ENCODE measurements around the gene MBD5. TPM values are rescaled to one million over a fixed set of nuclear protein-coding genes. Genes with fewer than 3 reads are reported as not detected.

The MBD5 gene
- polyA plus RNA-seq, 1 of the 3 experiments (the other 2 are of a cell fraction), result 7.4 TPM

DNA sequence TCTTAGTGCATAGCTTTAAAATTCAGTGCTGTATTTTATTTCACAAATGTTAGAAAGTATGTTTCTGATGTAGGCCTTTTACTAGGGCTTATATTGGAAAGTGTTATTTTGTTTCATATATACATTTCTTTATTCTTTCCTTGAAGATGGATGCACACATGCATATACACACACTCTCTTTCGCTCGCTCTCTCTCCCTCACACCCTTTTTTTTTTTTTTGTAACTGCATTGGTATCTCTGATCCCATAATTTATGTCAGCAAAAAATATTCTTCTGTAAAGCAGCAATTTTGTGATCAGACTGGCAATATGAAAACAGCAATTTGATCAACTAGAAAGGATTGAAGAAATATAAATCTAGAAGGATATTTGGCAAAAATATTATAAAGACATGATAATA is 2.0 kb downstream of the MBD5 start:
- peaks cover 0 to 4% of the 10 kb centered on the region in 2 experiments for H3K36me3 ChIP-seq (replicated peaks in 1 of 2; ENCODE audit: control insufficient read depth in 1 of 2, insufficient read depth in 2 of 2, low read length in 1 of 2)
- H3K9ac ChIP-seq, result peak overlapping the region; percentile 86; the same call in 1 of the 2 replicates
- 89% methylated on average over 2 of the region's 2 CpGs for WGBS (ENCODE audit: low lambda C conversion rate)
- POLR2A ChIA-PET, result no interaction called here
- no peak overlapping the region for H2AFZ ChIP-seq (ENCODE audit: low read depth)
- peaks cover 11% of the 10 kb centered on the region for H3F3A ChIP-seq (replicated peaks; ENCODE audit: insufficient read depth)
- H3K4me3 ChIP-seq (ENCODE audit: low read depth in 2 of 2, low read length in 1 of 2), result peak overlapping the region; percentile 71 to 77; a peak in 2 of 4 replicates
- peak overlapping the region in 1 of 2 experiments; percentile 90; a peak in 1 of 4 replicates for H3K27ac ChIP-seq (ENCODE audit: low read depth in 2 of 2, low read length in 1 of 2)
- no peaks in the 10 kb centered on the region for H3K9me2 ChIP-seq
- CTCF ChIA-PET, result interaction anchor here (1.0 to 5.2 kb wide), 3 partner anchors 28 to 486 kb away, joined by 3 to 23 read pairs (median 3); no protein-coding TSS in a partner anchor
- no peaks in the 10 kb centered on the region for H3K27me3 ChIP-seq (ENCODE audit: insufficient read depth)
- DNase-seq, result no peak
- H3K9me3 ChIP-seq, result no peaks in the 10 kb centered on the region
- peaks cover 6 to 14% of the 10 kb centered on the region in 2 experiments; a peak in 3 of 4 replicates for H3K4me1 ChIP-seq (ENCODE audit: control insufficient read depth in 1 of 2, insufficient read depth in 2 of 2, low read depth in 1 of 2, low read length in 1 of 2)
- peak overlapping the region; percentile 85 for H3K4me2 ChIP-seq
- TF ChIP-seq USF1 (IDR thresholded peaks at IDR 0.05; ENCODE audit: borderline replicate concordance, low read depth), result no peak
- TF ChIP-seq RCOR1 (IDR thresholded peaks at IDR 0.05; ENCODE audit: low read length), result no peak
- TF ChIP-seq FOXM1 (IDR thresholded peaks at IDR 0.05; ENCODE audit: low read depth), result no peak
- TF ChIP-seq CHD2 (IDR thresholded peaks at IDR 0.05; ENCODE audit: low read length, partially characterized antibody), result no peak
- no peak for TF ChIP-seq YY1 (IDR thresholded peaks at IDR 0.05; ENCODE audit: low read depth)
- TF ChIP-seq FOXJ3 (CRISPR knock-in tag; IDR thresholded peaks at IDR 0.05), result no peak
- TF ChIP-seq MXI1 (IDR thresholded peaks at IDR 0.05; ENCODE audit: low read depth, low read length), result no peak
- no peak for TF ChIP-seq TAF1 (IDR thresholded peaks at IDR 0.05; ENCODE audit: borderline replicate concordance, low read depth, low read length)
- TF ChIP-seq RFX5 (IDR thresholded peaks at IDR 0.05; ENCODE audit: low read length), result no peak
- TF ChIP-seq, protein P1, sequence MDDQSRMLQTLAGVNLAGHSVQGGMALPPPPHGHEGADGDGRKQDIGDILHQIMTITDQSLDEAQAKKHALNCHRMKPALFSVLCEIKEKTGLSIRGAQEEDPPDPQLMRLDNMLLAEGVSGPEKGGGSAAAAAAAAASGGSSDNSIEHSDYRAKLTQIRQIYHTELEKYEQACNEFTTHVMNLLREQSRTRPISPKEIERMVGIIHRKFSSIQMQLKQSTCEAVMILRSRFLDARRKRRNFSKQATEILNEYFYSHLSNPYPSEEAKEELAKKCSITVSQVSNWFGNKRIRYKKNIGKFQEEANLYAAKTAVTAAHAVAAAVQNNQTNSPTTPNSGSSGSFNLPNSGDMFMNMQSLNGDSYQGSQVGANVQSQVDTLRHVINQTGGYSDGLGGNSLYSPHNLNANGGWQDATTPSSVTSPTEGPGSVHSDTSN (IDR thresholded peaks at IDR 0.05), result no peak
- no peak for TF ChIP-seq SMC3 (IDR thresholded peaks at IDR 0.05; ENCODE audit: low read depth, low read length)
- no peak for TF ChIP-seq USF2 (IDR thresholded peaks at IDR 0.05; ENCODE audit: borderline replicate concordance, low read depth, low read length)
- peaks cover 5% of the 10 kb centered on the region; the same call in 1 of the 2 replicates for H4K20me1 ChIP-seq (ENCODE audit: insufficient read depth)
- peaks cover 88% of the 10 kb centered on the region for H3K79me2 ChIP-seq (ENCODE audit: insufficient read depth)

- Histone ChIP-seq H3K9me3 (no peaks in the 10 kb centered on the region), H3K4me2 (peak overlapping the region; percentile 85), H3K9ac (no peak overlapping the region), H4K20me1 (ENCODE audit: insufficient read depth) (no peaks in the 10 kb centered on the region; the same call in 1 of the 2 replicates), H3K36me3 (replicated peaks in 1 of 2; ENCODE audit: control insufficient read depth in 1 of 2, insufficient read depth in 2 of 2, low read length in 1 of 2) (peaks cover 0 to 4% of the 10 kb centered on the region in 2 experiments), H3K4me3 (ENCODE audit: low read depth in 2 of 2, low read length in 1 of 2) (peak overlapping the region in 1 of 2 experiments; percentile 77; a peak in 1 of 4 replicates), H3K9me2 (no peaks in the 10 kb centered on the region), H3K27ac (ENCODE audit: low read depth in 2 of 2, low read length in 1 of 2) (no peak overlapping the region; a peak in 1 of 4 replicates), H3K4me1 (ENCODE audit: control insufficient read depth in 1 of 2, insufficient read depth in 2 of 2, low read depth in 1 of 2, low read length in 1 of 2) (peaks cover 2 to 12% of the 10 kb centered on the region in 2 experiments; a peak in 3 of 4 replicates), H3K27me3 (ENCODE audit: insufficient read depth) (no peaks in the 10 kb centered on the region), H3F3A (replicated peaks; ENCODE audit: insufficient read depth) (peaks cover 11% of the 10 kb centered on the region), H3K79me2 (ENCODE audit: insufficient read depth) (peaks cover 88% of the 10 kb centered on the region), H2AFZ (ENCODE audit: low read depth) (no peak overlapping the region)
- DNase-seq, result no peak
- ChIA-PET CTCF (no interaction called here), POLR2A (no interaction called here)
- TF ChIP-seq, protein P2, sequence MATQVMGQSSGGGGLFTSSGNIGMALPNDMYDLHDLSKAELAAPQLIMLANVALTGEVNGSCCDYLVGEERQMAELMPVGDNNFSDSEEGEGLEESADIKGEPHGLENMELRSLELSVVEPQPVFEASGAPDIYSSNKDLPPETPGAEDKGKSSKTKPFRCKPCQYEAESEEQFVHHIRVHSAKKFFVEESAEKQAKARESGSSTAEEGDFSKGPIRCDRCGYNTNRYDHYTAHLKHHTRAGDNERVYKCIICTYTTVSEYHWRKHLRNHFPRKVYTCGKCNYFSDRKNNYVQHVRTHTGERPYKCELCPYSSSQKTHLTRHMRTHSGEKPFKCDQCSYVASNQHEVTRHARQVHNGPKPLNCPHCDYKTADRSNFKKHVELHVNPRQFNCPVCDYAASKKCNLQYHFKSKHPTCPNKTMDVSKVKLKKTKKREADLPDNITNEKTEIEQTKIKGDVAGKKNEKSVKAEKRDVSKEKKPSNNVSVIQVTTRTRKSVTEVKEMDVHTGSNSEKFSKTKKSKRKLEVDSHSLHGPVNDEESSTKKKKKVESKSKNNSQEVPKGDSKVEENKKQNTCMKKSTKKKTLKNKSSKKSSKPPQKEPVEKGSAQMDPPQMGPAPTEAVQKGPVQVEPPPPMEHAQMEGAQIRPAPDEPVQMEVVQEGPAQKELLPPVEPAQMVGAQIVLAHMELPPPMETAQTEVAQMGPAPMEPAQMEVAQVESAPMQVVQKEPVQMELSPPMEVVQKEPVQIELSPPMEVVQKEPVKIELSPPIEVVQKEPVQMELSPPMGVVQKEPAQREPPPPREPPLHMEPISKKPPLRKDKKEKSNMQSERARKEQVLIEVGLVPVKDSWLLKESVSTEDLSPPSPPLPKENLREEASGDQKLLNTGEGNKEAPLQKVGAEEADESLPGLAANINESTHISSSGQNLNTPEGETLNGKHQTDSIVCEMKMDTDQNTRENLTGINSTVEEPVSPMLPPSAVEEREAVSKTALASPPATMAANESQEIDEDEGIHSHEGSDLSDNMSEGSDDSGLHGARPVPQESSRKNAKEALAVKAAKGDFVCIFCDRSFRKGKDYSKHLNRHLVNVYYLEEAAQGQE (IDR thresholded peaks at IDR 0.05; ENCODE audit: low read depth, low read length), result no peak
- TF ChIP-seq RXRA (IDR thresholded peaks at IDR 0.05; ENCODE audit: borderline replicate concordance, low read depth), result no peak
- no peak for TF ChIP-seq USF2 (IDR thresholded peaks at IDR 0.05; ENCODE audit: borderline replicate concordance, low read depth, low read length)
- no peak for TF ChIP-seq GABPA (IDR thresholded peaks at IDR 0.05; ENCODE audit: low read depth)
- no peak for TF ChIP-seq MXI1 (IDR thresholded peaks at IDR 0.05; ENCODE audit: low read depth, low read length)
- no peak for TF ChIP-seq EP300 (IDR thresholded peaks at IDR 0.05; ENCODE audit: borderline replicate concordance in 1 of 2, low read depth in 1 of 2, low read length in 1 of 2)
- no peak for TF ChIP-seq YY1 (IDR thresholded peaks at IDR 0.05; ENCODE audit: low read depth)
- no peak for TF ChIP-seq MEF2A (IDR thresholded peaks at IDR 0.05; ENCODE audit: borderline replicate concordance, low read depth)
- no peak for TF ChIP-seq TAF1 (IDR thresholded peaks at IDR 0.05; ENCODE audit: borderline replicate concordance, low read depth, low read length)
- TF ChIP-seq NFIC (IDR thresholded peaks at IDR 0.05; ENCODE audit: borderline replicate concordance), result no peak
- TF ChIP-seq TCF12 (IDR thresholded peaks at IDR 0.05), result no peak
- no peak for TF ChIP-seq RFX5 (IDR thresholded peaks at IDR 0.05; ENCODE audit: low read length)
These were observed 3.0 kb downstream of the MBD5 start for GRCh38 chr2:148023861-148024260.

Measured in SK-N-SH (cell line).